Measurements from ENCODE around the gene LAMC1.

DNA sequence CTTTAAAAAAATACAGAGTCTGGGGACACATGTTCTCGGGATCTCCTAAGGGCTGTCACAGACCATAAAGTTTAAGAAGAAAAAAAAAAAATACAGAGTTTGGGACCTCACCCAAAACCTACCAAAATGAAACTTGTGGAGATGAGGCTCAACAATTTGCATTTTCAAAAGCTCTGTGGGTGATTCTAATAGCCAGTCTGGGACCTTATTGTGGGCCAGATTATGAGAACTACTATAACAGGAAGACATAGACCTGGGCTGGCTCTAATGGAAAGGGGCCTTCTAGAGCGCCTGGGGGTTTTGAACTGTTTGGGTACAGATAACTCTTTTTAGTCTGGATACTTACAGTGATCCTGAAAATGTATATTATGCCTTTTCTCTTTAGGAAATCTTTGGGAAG lies 69.1 kb downstream of the LAMC1 start:
- TF ChIP-seq, protein P1, sequence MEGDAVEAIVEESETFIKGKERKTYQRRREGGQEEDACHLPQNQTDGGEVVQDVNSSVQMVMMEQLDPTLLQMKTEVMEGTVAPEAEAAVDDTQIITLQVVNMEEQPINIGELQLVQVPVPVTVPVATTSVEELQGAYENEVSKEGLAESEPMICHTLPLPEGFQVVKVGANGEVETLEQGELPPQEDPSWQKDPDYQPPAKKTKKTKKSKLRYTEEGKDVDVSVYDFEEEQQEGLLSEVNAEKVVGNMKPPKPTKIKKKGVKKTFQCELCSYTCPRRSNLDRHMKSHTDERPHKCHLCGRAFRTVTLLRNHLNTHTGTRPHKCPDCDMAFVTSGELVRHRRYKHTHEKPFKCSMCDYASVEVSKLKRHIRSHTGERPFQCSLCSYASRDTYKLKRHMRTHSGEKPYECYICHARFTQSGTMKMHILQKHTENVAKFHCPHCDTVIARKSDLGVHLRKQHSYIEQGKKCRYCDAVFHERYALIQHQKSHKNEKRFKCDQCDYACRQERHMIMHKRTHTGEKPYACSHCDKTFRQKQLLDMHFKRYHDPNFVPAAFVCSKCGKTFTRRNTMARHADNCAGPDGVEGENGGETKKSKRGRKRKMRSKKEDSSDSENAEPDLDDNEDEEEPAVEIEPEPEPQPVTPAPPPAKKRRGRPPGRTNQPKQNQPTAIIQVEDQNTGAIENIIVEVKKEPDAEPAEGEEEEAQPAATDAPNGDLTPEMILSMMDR (conservative IDR thresholded peaks at IDR 0.05; ENCODE audit: low read depth in 2 of 2), result no peak
- TF ChIP-seq, protein P2, sequence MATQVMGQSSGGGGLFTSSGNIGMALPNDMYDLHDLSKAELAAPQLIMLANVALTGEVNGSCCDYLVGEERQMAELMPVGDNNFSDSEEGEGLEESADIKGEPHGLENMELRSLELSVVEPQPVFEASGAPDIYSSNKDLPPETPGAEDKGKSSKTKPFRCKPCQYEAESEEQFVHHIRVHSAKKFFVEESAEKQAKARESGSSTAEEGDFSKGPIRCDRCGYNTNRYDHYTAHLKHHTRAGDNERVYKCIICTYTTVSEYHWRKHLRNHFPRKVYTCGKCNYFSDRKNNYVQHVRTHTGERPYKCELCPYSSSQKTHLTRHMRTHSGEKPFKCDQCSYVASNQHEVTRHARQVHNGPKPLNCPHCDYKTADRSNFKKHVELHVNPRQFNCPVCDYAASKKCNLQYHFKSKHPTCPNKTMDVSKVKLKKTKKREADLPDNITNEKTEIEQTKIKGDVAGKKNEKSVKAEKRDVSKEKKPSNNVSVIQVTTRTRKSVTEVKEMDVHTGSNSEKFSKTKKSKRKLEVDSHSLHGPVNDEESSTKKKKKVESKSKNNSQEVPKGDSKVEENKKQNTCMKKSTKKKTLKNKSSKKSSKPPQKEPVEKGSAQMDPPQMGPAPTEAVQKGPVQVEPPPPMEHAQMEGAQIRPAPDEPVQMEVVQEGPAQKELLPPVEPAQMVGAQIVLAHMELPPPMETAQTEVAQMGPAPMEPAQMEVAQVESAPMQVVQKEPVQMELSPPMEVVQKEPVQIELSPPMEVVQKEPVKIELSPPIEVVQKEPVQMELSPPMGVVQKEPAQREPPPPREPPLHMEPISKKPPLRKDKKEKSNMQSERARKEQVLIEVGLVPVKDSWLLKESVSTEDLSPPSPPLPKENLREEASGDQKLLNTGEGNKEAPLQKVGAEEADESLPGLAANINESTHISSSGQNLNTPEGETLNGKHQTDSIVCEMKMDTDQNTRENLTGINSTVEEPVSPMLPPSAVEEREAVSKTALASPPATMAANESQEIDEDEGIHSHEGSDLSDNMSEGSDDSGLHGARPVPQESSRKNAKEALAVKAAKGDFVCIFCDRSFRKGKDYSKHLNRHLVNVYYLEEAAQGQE (IDR thresholded peaks at IDR 0.05; ENCODE audit: unreplicated experiment), result no peak
- TF ChIP-seq POLR2AphosphoS5 (IDR thresholded peaks at IDR 0.05; ENCODE audit: low read depth) (no peak), ZNF114 (CRISPR knock-in tag; IDR thresholded peaks at IDR 0.05) (no peak), EZH2 (IDR thresholded peaks at IDR 0.05; ENCODE audit: low read depth, unreplicated experiment) (no peak), EZH2phosphoT487 (IDR thresholded peaks at IDR 0.05; ENCODE audit: unreplicated experiment) (no peak), STAT1 (IDR thresholded peaks at IDR 0.05; ENCODE audit: unreplicated experiment) (no peak)

All from GM23338 (cell line).